GM18505 (cell line): Measurements from ENCODE around the gene ZNF600.
"Not testable (repeated sequence)": the region's sequence is repeated elsewhere in the genome, so short reads cannot be mapped to it uniquely, and the experiment has no call there.

ENCODE experiments used
- ATAC-seq: cut with Tn5 transposase; IDR thresholded peaks from one replicate; pipeline ENCODE4 v1.9.1; 2021; ENCODE audit not compliant: unreplicated experiment
- POLR2A ChIP-seq: IDR thresholded peaks from 4 replicates; pipeline ENCODE4 v1.6.1; 2011; ENCODE audit warnings: borderline replicate concordance; ENCODE audit not compliant: insufficient read depth, insufficient read length; ENCODE audit errors: extremely low read depth

ZNF600 gene

DNA sequence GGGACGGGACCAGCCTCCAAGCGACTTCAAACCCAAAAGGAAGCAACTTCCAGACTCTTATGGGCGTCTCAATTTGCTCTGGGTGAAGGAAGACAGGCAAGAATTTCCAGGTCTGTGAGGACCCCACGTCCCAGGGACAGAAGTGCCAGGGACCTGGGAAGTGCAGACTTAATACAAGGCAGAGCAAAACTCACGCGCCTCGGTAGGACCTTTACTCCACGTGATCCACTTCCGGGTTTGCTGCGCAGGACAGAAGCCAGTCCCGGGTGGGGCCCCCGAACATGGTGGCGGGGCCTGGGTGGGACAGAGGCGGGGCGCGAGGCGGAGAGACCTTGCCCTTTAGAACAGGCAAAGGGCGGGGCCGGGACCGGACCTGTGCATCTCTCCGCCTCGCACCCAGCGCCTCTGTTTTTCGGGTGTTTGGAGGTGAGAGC lies 61.0 kb downstream of the ZNF600 start:
- no peak for TF ChIP-seq POLR2A
- ATAC-seq, result no peak

- no peak for ATAC-seq
- TF ChIP-seq POLR2A, result no peak
Observed at GRCh38 chr19:52724701-52725514, 61.7 kb downstream of the ZNF600 start.

- not testable (repeated sequence) for ATAC-seq
Observed at GRCh38 chr19:52723907-52724598, 62.5 kb downstream of the ZNF600 start.

DNA sequence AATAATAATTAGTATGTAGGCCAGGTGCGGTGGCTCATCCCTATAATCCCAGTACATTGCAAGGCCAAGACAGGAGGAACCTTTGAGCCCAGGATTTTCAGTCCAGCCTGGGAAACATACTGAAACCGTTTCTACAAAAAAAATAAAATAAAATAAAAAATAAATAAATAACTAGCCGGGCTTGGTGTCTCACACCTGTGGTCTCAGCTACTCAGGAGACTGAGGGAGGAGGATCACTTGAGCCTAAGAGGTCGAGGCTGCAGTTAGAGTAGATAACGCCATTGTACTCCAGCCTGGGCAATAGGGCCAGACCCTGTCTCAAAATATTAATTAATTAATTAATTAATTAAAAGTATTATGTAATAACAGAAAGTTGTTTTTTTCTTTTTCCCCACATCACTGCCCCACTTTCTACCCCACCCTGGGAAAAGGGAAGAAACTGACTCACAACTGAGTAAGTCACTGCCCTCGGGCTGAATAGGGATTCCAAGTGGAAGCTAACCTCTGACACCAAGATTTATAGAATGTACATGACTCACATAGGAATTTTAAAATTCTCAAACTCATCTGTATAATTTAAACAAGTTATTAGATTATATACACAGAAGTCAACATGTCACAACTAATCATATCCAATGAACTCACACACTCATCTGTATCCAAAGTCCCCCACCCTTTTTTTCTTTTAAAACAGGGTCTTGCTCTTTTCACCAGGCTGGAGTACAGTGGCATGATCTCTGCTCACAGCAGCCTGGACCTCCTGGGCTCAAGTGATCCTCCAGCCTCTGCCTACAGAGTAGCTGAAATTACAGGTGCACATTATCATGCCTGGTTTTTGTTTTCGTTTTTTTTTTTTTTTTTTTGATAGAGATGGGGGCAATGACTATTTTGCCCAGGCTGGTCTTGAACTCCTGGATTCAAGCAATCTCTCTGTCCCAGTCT lies 64.3 kb downstream of the ZNF600 start:
- no peak for TF ChIP-seq POLR2A

DNA sequence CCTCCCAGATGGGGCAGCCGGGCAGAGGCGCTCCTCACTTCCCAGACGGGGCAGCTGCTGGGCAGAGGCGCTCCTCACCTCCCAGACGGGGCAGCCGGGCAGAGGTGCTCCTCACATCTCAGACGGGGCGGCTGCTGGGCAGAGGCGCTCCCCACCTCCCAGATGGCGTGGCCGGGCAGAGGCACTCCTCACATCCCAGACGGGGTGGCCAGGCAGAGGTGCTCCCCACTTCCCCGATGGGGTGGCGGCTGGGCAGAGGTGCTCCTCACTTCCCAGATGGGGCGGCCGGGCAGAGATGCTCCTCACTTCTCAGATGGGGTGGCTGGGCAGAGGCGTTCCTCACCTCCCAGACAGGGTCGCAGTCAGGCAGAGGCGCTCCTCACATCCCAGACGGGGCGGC lies 66.0 kb downstream of the ZNF600 start:
- ATAC-seq, result not testable (repeated sequence)

More for the DNA sequence above, 64.3 kb downstream of the ZNF600 start:
- no peak for ATAC-seq

GRCh38 chr19:52716522-52716921 lies 70.1 kb downstream of the ZNF600 start:
- ATAC-seq, result no peak
- TF ChIP-seq POLR2A, result no peak

GRCh38 chr19:52715902-52716301 lies 70.7 kb downstream of the ZNF600 start:
- not testable (repeated sequence) for ATAC-seq

GRCh38 chr19:52715330-52715729 lies 71.3 kb downstream of the ZNF600 start:
- ATAC-seq, result not testable (repeated sequence)
